HG02884 (cell line): Measurements from ENCODE around the gene LSP1.

Experiments used
- ATAC-seq: cut with Tn5 transposase; IDR thresholded peaks from one replicate; pipeline ENCODE4 v1.9.1; 2021; ENCODE audit warnings: mild to moderate bottlenecking, moderate library complexity; ENCODE audit not compliant: unreplicated experiment

Gene LSP1

GRCh38 chr11:1847006-1847735, 5.7 kb upstream of the LSP1 start:
- ATAC-seq: no peak

- no peak for ATAC-seq
Observed at GRCh38 chr11:1847926-1848639, 4.8 kb upstream of the LSP1 start.

GRCh38 chr11:1848640-1849430, 4.0 kb upstream of the LSP1 start:
- ATAC-seq: no peak

GRCh38 chr11:1851468-1852180, 1.3 kb upstream of the LSP1 start:
- no peak for ATAC-seq

GRCh38 chr11:1852271-1852876, 510 bp upstream of the LSP1 start:
- ATAC-seq: no peak

GRCh38 chr11:1853376-1854131, 670 bp downstream of the LSP1 start:
- no peak for ATAC-seq

GRCh38 chr11:1854132-1854948, 1.5 kb downstream of the LSP1 start:
- ATAC-seq: peak; percentile 11

GRCh38 chr11:1854949-1855885, 2.3 kb downstream of the LSP1 start:
- peak; percentile 27 for ATAC-seq

GRCh38 chr11:1855886-1856265, 3.0 kb downstream of the LSP1 start:
- ATAC-seq: no peak

- no peak for ATAC-seq
Observed at GRCh38 chr11:1856306-1857005, 3.6 kb downstream of the LSP1 start.

GRCh38 chr11:1857064-1857463, 4.2 kb downstream of the LSP1 start:
- ATAC-seq: no peak

GRCh38 chr11:1858154-1858553, 5.3 kb downstream of the LSP1 start:
- no peak for ATAC-seq

GRCh38 chr11:1858576-1858975, 5.7 kb downstream of the LSP1 start:
- no peak for ATAC-seq

- ATAC-seq: no peak
Observed at GRCh38 chr11:1859004-1859403, 6.1 kb downstream of the LSP1 start.

- no peak for ATAC-seq
Observed at GRCh38 chr11:1860108-1860507, 7.2 kb downstream of the LSP1 start.

GRCh38 chr11:1861435-1862411, 8.8 kb downstream of the LSP1 start:
- ATAC-seq: no peak
